PC-3 (cell line): ENCODE results near the gene CPA2.
"Not testable (repeated sequence)": the region's sequence is repeated elsewhere in the genome, so short reads cannot be mapped to it uniquely, and the experiment has no call there.

Experiments
- CTCF ChIP-seq: fragments of 300-600 bp; sonication (generic); conservative IDR thresholded peaks from 2 replicates; pipeline ENCODE4 v1.5.1; 2017; ENCODE audit warnings: antibody characterized with exemption, low read depth, mild to moderate bottlenecking, low read length
- EZH2 ChIP-seq: fragments of 300-600 bp; sonication (generic); IDR thresholded peaks from one replicate; pipeline ENCODE4 v1.6.1; 2017; ENCODE audit warnings: antibody characterized with exemption, mild to moderate bottlenecking, low read length; ENCODE audit not compliant: unreplicated experiment
- EZH2phosphoT487 ChIP-seq: fragments of 300-600 bp; sonication (generic); IDR thresholded peaks from 2 replicates; pipeline ENCODE4 v1.6.1; 2018; ENCODE audit warnings: mild to moderate bottlenecking, antibody characterized with exemption, low read length, borderline replicate concordance

GRCh38 chr7:130243486-130243885 lies 23.2 kb upstream of the CPA2 start:
- TF ChIP-seq CTCF, EZH2, EZH2phosphoT487: not testable (repeated sequence)
